NK-92 (cell line): ENCODE measurements around the gene ZMYND19.
"Not testable (repeated sequence)": the region's sequence is repeated elsewhere in the genome, so short reads cannot be mapped to it uniquely, and the experiment has no call there.

Experiments
- DNase-seq: peaks from one replicate; lab custom pipeline; 2025; ENCODE audit not compliant: unreplicated experiment; lab: John Stamatoyannopoulos, UW

ZMYND19 gene

DNA sequence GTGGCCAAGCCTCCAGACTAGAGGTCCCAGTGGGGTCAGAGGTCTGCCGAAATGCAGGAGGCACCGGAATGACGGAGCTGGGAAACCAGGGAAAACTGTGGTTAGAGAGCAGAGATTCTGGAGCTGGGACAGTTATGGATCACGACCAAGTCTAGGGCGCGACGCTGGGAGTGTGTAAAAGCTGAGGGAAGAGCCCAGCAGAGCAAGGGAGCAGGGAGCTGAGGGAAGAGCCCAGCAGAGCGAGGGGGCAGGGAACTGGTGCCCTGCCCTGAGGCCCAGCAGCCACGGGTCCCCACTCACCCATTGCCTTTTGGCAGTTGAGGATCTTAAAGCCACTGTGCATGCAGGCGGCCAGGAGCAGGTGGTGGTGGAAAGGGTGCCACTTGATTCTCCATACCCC is 26.2 kb downstream of the ZMYND19 start:
- no peak for DNase-seq

DNA sequence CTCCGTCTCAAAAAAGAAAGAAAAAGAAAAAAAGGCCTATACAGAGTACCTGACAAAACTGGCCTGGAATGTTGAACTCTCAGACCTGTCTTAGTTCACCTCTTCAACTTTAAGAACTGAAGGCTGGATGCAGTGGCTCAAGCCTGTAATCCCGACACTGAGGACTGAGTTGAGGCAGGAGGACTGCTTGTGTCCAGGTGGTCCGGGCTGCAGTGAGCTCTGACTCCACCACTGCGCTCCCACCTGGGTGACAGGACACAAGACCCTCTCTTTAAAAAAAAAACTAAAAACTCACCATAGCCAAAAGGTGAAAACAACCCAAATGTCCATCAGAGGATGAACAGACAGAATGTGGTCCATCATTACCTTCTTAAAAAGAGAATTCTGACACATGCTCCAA is 32.2 kb downstream of the ZMYND19 start:
- no peak for DNase-seq

DNA sequence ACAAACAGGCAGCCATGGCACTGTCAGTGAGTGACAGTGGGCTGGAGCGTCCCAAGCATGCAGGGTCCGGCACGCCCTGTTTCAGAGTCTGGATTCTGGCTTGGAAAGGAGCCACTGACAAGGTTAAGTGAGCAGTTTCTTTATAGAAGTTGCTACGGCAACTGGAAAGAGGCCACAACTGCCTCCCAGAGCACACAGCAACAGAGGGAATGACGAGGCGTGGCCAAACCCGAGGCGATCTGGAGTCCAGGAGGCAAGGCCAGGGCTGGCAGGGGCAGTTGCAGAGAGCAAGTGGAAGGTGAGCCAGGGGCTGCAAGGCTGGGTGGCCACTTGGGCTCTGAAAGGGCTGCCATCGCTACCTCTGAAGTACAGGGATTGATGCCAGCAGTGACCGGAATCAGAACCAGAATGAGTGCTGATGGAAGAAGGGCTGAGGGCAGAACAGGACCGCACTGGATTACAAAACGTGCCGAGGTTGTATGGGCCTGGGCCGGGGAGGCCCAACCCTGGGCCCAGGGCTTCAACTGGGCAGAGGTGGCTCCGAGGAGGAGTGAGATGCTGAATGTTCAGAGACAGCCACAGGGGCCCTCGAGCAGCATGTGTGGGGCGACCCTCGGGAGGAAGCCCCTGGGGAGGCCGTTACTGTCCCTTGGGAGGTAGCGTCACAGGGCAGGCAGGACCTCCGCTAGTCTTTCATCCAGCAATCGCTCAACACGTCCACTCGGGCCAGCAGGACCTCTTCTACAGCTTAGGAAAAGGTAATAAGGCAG is 34.1 kb downstream of the ZMYND19 start:
- no peak for DNase-seq

DNA sequence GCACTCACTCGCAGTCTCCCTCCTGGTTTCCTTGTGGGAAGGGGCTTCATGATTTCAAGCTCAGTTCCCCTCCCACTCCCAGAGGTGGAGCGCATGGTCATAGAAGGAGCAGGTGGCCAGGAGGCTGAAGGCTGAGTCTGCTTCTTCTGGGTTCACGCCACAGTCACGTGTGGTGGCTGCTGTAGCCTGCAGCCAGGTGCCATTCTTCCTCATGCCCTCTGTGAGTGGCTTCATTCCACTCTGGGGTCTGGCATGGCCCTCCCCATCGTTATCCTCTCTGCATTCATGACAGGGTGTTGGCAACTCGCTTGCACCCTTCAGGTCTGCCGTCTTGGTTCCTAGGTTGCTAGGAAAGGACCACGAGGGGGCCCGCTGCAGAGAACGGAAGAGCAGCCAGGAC is 35.1 kb downstream of the ZMYND19 start:
- no peak for DNase-seq

DNA sequence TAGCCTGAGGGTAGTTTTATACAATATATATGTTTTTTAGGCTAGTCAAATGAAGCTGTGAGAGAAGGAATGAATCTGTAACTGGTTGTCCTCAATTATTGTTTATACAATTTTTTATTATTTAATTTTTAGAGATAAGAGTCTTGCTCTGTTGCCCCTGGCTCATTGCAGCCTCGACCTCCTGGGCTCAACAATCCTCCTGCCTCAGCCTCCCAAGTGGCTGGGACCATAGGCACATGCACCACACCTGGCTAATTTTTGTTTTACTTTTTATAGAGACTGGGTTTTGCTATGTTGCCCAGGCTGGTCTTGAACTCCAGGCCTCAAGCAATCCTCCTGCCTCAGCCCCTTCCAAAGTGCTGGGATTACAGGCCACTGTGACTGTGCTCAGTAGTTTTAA is 36.0 kb downstream of the ZMYND19 start:
- DNase-seq: no peak

DNA sequence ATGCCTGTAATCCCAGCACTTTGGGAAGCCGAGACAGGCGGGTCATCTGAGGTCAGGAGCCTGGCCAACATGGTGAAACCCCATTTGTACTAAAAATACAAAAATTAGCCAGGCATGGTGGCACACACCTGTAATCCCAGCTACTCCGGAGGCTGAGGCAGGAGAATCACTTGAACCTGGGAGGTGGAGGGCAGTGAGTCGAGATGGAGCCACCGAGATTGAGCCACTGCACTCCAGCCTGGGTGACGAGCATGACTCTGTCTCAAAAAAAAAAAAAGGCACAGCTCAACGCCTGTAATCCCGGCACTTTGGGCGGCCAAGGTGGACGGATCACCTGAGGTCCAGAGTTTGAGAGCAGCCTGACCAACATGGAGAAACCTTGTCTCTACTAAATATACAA is 36.7 kb downstream of the ZMYND19 start:
- DNase-seq: not testable (repeated sequence)

DNA sequence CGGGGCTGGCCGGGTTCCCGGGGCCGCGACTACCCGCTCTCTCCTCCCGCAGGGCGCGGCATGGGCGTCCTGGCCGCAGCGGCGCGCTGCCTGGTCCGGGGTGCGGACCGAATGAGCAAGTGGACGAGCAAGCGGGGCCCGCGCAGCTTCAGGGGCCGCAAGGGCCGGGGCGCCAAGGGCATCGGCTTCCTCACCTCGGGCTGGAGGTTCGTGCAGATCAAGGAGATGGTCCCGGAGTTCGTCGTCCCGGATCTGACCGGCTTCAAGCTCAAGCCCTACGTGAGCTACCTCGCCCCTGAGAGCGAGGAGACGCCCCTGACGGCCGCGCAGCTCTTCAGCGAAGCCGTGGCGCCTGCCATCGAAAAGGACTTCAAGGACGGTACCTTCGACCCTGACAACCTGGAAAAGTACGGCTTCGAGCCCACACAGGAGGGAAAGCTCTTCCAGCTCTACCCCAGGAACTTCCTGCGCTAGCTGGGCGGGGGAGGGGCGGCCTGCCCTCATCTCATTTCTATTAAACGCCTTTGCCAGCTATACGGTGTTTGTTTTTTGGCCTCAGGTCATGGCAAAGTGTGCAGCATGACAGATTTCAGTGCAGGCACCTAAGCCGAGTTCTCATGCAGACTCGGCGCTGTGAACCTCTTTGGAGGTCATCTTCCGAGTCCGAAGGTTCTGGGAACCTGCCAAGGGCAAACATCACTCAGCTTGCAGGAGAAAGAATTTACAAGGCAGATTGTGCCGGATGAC is 38.1 kb downstream of the ZMYND19 start:
- no peak for DNase-seq

DNA sequence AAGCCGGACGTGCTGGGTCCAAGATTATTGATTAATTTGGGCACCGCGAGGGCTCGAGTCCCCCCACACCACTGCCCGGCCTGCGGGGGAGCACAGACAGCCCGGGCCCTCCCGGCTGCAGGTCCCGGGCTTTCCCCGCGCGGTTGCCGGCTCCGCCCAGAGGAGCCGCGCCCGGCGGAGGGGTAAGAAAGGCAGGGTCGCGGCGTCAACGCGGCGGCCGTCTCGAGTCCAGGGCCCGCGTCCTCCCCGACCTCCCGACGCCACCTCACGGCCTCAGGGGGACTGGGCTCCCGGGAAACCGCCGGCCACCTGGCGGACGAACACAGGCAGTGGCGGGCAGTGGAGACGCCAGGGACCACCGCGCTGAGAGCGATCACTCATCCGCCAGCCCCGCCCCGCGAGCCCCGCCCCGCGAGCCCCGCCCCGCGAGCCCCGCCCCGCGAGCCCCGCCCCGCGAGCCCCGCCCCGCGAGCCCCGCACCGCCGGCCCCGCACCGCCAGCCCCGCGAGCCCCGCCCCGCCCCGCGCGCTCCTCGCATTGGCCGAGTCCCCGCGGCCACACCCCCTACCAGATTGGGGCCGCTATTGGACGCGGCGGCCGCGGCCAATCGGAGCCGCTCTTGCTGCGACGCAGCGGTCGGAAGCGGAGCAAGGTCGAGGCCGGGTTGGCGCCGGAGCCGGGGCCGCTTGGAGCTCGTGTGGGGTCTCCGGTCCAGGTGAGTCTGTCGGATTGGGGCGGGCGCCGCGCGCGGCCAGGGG is 38.9 kb downstream of the ZMYND19 start, which contains the start of gene MRPL41:
Gene MRPL41, plus strand, starts transcription at position 616 of the 758 bp plus-strand sequence. CDS start 203 bp downstream, outside the sequence.
- DNase-seq: peak; percentile 60

DNA sequence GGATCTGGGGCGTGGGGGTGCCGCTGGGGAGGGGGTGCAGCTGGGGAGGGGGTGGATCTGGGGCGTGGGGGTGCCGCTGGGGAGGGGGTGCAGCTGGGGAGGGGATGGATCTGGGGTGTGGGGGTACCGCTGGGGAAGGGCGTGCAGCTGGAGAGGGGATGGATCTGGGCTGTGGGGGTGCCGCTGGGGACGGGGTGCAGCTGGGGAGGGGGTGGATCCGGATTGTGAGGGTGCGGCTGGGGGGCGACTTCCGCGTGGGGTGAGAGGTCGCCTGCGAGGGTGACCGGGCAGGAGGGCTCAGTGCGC is 39.4 kb downstream of the ZMYND19 start:
- DNase-seq: not testable (repeated sequence)

DNA sequence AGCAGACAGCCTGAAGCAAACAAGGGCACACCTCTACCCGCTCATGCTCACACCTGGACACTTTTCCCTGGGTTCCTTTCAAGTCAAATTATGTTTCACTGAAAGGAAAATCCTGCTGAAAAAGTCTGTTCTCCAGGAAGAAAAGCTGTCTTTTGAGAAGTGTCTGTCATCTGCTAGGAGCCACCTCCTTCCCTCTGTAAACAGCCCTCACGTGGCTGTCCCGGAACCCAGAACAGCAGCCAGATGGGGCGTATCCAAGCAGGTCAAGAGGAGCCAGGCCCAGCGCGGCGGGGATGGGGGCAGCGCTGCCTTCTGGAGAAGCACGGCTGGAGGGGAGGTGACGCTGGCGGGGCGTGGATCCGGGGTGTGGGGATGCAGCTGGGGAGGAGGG is 40.1 kb downstream of the ZMYND19 start, which contains the start of gene PNPLA7:
Gene PNPLA7, minus strand, starts transcription at position 172 of the 391 bp plus-strand sequence. CDS start 205 bp downstream, outside the sequence.
- DNase-seq: no peak

DNA sequence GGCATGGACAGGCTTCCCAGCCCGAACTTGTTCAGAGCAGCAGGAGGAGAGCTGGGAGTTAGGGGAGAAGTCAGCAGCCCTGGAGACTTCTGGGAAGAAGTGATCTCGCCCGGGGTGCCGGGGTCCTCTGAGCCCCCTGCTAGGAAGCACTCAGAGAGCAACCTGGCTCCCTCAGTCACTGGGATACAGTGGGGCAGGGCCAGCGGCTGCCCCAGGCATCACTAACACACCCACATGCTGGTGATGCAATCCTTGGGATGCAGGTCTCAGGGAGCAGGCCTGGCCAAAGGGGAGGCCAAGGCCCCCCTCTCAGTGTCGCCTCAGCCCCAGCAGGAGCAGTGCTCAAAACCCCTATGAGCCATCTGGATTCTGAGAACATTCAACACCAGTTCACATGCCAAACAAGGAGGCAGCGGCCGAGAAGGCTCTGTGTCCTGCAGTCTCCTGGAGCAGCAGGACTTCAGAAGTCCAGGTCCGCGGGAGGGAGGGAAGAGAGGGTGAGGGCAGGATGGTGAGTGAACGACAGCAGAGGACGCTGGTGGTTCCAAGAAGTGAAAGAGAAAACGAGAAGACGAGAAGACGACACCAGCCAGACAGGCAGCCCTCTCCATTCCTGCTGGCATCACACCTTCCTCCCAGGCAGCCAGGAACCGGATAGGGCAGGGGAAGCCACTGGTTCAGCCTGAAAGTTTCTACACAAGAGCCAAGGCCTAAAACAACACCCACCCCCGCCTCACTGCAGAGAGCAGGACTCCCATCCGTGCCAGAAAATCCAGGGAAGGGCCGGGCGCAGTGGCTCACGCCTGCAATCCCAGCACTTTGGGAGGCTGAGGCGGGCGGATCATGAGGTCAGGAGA is 42.4 kb downstream of the ZMYND19 start:
- no peak for DNase-seq

DNA sequence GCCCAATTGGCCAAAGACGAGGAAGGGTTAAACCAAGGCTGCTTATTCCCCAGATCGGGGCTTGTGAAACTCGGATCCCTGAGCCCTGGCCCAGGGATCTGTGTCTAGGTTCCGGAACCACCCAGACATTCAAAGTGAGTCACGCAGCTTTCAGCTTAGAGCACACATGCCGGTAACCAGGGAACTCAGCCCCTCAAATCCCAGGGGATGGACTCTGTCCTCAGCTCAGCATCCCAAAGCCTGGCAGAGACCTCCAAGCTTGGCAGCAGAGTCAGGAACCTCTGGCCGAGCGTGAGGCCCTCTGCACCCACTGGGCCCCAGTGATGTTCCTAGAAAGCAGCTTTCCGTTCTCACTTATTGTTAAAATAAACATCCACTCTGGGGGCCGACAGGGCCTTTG is 45.2 kb downstream of the ZMYND19 start:
- no peak for DNase-seq

DNA sequence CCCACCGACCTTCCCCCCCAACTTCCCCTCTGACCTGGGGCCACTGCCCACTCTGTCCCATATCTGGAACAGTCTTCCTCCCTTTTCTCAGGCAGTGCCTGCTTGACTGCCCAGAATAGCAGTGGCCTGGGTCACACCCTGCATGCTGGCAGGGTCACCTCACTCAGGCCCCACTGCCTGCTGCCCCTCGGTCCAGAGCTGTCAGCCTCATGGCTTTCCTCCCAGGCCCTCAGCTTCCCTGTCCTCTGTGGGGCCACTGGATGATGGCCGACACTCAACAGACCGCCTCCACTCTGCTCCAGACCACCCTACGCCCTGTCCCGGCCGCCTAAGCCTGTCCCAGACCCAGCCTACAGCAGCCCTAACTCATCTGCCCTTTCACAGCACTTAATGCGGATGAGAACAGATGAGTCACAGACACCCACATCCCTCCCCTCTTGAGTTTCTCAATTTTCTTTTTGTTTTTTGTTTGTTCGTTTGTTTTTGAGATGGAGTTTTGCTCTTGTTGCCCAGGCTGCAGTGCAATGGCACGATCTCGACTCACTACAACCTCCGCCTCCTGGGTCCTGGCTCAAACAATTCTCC is 46.0 kb downstream of the ZMYND19 start:
- DNase-seq: no peak

DNA sequence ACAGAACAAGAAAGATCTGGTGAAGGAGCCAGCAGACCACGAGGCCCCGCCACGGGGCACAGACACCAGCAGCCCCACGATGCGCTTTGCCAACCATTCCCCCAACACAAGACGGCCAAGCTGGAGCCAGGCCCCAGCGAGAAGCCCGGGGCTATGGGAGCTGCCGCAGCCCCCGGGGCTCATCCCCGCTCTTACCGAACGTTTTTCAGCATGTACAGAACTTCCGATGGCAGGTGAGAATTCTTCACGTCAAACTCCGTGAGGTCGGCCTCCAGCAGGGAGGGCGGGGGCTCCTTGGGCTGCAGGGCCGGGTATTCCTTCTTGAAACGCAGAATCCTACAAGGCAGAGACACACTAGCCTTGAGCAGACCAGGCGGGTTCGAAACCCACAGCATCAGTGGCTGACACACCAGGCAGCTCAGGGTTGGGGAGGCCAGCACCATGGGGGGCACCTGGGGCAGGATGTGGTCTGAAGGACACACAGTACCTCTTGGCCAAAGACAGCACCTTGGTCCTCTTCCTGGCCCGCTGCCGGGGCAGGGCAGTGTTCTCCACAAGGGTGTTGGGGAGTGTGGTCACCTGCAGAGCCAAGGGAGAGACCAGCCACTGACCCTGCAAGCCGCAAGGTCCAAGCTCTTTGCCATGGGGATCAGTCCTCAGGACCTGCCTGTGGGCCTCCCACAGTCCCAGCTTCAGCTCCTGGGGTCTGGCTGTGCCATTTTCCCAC is 46.9 kb downstream of the ZMYND19 start:
- no peak for DNase-seq

DNA sequence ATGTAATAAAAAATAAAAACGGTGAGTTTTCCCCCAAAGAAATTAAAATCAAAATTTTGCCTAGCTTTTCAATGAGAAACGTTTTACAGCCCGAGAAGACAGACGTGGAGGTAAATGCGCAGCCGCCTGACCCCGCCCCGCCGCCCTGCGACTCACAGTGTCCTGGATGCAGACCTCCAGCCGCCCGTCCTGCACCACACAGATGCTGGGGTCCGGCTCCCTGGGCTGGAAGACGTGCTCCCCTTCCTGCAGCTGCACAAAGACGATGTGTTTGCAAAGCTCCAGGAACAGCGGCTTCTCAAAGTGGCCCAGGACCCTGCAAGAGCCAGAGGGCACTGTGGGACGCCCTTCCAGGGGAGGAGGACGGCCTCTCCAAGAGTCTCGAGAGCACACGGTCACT is 47.8 kb downstream of the ZMYND19 start:
- DNase-seq: no peak

DNA sequence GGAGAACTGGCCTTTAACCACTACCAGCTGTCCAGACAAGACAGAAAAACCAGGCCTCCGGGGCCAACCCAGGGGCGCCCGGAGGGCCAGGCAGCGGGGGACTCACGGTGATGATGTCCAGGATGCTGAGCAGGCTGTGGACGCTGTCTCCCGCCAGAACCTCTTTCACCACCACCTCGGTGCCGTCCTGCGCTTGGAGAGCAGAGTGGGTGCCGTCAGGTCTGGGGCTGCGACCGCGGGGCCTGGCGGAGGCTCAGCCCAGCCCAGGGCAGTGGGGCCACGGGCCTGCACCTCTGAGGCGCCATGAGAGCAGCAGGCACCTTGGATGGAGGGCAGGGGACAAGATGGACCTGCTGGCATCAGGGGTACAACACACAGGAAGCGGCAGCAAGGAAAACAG is 49.8 kb downstream of the ZMYND19 start:
- DNase-seq: no peak

DNA sequence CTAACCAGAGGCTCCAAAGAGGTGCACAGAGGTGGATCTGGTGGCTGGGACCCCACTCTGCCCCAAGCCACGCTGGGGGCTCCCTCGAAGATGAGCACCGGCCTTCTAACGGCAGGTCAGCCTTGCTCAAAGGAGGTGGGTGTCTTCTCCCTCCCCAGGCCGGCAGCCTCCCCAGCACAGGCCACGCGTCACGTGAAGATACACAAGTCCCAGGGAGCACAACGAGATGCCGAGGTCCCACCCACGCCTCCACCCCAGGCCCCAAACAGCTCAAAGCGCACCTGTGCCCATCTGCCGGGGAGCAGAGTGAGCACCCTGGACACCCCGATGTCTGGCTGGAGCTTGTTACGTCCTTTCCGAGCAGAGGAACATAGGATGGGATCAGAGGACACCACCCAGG is 52.3 kb downstream of the ZMYND19 start:
- no peak for DNase-seq

DNA sequence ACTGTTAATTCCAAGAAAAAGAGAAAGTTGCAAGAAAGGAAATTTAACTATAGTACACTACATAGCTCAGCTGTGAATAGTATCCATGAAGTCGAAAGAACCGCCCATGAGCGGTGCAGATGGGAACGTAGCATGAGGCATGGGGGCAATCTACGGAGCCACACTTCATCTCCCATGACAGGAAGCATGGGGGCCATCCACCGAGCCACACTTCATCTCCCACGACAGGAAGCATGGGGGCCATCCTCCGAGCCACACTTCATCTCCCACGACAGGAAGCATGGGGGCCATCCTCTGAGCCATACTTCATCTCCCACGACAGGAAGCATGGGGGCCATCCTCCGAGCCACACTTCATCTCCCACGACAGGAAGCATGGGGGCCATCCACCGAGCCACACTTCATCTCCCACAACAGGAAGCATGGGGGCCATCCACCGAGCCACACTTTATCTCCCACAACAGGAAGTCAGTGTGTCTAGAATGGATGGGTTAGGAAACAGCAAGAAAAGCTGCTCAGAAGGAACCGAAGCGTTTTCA is 53.6 kb downstream of the ZMYND19 start:
- DNase-seq: not testable (repeated sequence)

DNA sequence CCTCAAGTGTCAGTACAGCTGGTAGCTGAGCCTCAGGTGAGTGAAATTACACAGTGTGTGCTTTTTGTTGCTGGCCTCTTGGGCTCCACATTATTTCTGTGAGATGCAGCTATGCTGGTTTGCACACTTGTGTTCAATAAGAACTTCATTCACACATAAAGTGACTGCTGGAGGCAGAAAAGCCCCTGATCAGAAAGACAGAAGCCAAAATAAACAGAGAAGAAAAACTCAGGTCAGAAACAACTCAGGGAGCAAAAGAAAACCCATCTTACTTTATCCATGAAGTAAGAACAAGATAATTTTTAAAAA is 55.2 kb downstream of the ZMYND19 start:
- DNase-seq: no peak
